HL-60/S4 treated with retinoic acid at 250 ng/mL for 4 days and 3 days (cell line): ENCODE data around the gene NEUROD6.

Experiments
- in situ Hi-C: fragments of 300-500 bp; cut with MboI; formaldehyde crosslinking; loops from 2 replicates; pipeline ENCODE4 v1.7.0; 2022; ENCODE audit warnings: low sequenced_read_pairs

The NEUROD6 gene

DNA sequence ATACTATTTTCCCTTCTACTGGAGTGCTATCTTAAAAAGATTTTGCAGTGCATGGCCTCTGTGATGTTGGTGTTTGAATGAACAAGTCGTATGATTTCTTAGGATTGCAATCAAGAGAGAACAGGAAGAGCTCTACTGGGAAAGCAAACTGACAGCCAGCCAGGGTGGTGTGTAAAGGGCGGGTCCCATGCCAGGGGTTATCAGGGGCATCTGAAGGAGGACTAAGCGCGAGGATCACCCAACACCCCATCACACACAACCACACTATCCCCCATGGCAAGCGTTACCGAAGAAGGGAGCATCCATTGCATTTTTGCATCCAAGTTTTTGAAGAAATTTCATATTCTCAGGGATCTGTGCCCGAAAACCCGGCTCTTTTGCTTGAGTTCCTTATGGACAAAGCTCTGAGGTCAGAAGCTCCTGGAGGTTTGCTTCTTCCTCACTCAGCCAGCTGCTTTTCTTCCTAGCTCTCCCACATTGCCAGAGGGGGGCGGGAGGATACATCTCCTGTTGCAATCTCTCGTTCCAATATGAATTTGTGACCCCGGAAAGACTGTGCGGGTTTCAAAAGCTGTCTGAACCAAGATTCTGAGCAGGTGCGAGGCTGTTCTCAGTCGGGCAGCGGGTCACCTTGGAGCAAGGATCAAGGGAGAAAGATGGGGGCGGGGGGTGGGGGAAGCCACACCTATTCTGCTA, 5.2 kb downstream of the NEUROD6 start:
- in situ Hi-C loops = no loop called here

DNA sequence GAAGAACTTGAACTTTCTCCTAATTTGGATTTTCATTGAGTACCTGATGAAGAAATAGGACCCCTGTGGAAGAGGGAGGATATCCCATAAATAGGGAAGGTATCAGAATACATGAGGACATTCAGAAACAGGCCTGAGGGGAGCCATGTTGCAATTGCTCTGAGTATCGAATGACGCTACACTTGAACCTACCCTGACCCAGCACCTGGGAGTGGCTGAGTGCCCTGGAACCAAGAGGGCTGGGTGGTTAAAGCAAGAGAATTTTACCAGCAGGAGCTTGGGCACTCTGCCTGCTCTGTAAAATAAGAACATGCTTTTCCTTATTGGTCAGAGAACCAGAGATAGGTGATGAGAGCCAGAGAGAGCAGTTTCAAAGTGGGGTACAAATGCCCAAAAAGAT, 7.2 kb downstream of the NEUROD6 start:
- in situ Hi-C loops = no loop called here

DNA sequence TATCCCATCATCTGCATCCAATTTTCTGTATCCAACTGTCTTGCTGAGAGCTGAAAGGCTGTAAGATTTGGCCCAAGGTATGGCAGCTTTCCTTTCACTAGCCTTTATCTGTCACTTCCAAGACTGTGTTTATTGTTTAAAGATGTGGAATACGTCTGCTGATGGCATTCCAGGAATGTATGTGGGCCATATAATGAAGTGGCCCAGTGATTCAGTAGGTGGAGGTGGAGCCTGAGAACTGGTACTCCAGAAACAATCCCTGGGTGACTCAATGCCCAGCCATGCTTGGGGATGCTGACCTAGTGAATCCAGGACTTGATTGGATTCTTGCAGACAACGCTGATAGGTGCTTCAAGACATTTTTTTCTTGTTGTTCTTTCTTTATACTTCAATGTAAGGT, 13.5 kb downstream of the NEUROD6 start:
- in situ Hi-C loops = no loop called here

DNA sequence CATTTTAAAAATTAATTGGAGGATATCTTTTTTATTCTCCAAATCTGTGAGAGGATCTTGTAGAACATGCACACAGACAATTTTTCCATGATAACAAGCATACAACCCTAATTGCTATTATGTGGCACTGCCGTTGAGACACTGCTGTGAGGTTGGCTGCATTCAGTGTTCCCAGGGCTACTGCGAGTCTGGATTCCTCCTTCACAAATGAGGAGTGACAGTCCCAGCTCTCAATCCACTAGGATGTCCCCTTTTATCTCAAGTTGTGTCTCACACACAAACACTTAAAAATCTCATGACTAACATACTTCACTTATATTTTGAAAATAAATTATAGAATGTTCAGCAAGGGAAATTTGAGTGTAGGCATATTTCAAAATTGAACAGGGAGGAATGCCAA, 14.1 kb downstream of the NEUROD6 start:
- in situ Hi-C loops = no loop called here

DNA sequence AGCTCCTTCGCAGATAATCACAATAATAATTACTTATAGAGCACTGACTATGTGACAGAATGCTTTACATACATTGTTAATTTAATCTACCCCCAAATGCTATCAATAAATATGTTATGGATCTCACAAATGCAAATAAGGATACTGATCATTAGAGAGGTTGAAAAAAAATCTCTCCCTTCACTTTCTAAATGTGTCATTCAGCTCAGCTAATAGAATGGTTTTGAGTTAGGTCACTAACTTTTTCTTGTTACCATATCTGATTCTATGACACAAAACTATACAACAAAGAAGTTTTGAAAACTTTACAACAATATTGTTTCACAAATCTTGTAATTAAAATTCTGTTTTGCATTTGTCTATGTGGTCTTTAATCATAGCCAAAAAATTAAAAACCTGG, 17.4 kb downstream of the NEUROD6 start:
- in situ Hi-C loops = no loop called here

DNA sequence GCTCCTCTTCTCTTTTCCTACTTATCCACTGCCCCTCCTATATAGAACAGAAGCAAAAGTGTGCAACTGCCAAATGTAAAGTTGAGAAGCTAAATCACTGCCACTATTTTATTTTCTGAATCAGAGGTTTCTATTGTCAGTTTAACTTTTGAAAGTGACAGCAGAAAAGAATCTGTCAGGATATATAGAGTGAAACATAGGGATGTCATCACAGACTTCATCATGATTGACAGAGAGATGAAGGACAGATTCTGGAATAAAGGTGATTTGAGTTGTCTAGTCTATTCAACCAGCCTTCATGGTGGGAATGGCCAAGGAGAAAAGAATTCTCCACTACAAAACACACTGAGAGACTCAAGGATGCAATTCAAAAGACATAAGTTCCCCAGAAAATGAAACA, 19.9 kb downstream of the NEUROD6 start:
- in situ Hi-C loops = no loop called here

DNA sequence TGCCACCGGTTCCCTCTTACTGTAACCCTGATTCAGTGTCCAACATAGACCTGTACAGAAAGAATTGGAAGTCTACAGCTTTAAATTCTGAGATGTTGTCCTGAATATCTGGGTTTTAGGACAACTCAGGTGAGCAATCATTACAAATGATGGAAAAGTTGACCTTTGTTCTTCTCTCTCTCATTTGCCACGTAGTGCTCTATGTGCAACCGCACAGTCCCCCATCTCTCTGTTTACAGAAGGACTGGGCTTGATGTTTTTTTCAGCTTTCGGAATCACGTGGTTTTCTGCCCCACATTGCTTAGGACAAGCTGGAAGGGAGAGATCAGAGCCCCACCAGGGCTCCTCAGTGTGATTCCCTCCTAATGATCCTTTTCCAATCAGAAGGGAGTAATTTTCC, 22.2 kb downstream of the NEUROD6 start:
- in situ Hi-C loops = no loop called here

DNA sequence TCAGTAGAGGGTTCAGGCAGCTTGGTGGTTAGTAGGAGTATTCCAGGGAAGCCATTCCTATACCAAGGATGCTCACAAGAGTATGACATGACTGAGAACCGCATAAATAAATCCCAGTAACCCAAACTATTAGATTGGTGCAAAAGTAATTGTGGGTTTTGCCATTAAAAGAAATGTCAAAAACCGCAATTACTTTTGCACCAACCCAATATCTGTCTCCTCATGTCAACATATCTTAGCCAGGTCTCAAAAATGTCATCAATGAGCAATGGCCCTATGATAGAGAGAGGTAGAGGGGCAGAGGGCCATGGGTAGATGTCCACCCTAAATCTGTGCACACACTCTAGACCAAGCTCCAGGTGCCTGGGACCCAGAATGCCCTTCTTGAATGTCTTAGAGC, 23.6 kb downstream of the NEUROD6 start:
- in situ Hi-C loops = no loop called here

DNA sequence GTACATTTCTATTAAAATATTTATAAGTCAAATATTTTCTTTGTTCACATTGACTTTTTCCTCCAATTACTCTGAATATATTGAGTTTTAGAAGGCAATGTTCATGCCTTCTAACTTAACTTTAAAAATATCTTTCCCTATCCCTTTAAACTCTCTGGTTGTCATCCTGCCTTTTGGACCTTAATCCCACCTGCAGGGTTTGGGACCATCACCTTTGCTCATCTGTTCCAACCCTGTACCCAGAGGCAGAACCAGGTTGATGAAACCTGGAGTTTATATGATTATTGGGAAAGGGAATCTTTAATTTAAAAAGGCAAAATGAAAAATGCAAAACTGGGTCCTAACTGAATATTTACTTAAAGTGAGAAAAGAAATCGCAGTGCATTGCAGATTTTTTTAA, 24.8 kb downstream of the NEUROD6 start:
- in situ Hi-C loops = no loop called here

DNA sequence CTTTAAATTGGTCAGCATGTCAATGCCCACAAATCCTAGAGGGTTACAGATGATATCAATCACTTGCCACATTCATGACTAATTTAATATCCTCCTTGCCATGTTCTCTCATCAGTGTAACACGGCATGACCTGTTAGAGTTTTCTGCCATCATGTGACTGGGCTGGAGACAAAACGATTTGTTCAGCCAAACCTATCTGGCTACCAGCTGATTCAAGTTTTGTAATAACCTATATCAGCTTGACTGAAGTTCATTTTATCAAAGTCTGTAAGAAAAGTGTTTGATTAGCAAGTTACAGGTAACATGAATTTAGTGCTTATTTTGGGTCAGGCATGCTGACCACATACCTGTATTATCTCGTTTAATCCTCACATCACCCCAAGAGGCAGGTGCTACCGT, 25.7 kb downstream of the NEUROD6 start:
- in situ Hi-C loops = no loop called here

DNA sequence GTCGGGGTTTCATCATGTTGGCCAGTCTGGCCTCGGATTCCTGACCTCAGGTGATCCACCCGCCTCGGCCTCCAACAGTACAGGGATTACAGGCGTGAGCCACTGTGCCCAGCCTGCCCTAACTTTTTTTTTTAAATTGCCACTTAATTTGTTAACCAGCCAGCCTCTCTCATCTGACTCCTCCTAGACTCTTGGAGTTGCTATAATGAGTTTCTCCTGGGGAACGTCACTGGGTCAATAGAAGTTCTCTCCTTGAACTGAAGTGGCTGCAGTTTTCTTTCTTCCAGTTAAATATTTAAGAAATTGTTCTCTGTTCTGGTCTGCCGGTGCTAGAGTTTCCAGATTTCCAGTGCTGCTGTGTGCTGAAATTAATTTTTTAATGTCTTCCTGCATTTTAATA, 27.6 kb downstream of the NEUROD6 start:
- in situ Hi-C loops = no loop called here

DNA sequence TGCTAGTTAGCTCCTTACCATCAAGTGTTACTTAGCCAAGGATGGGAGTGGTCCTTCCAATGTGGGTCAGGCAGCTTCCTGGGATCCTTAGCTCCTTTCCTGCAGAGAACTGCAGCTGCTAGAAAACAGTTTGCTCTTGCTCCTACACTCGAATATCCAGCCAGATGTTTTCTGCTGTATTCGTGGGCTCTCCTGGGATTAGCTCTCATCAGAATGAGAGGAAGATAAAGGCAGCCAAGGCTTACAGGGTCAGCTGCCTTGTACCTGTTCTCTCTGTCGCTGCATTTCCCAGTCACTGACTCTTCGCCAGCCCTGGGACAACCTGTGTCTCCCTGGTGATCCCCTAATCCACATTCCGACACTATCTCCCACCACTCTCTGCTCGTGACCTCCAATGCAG, 29.0 kb downstream of the NEUROD6 start:
- in situ Hi-C loops = no loop called here

DNA sequence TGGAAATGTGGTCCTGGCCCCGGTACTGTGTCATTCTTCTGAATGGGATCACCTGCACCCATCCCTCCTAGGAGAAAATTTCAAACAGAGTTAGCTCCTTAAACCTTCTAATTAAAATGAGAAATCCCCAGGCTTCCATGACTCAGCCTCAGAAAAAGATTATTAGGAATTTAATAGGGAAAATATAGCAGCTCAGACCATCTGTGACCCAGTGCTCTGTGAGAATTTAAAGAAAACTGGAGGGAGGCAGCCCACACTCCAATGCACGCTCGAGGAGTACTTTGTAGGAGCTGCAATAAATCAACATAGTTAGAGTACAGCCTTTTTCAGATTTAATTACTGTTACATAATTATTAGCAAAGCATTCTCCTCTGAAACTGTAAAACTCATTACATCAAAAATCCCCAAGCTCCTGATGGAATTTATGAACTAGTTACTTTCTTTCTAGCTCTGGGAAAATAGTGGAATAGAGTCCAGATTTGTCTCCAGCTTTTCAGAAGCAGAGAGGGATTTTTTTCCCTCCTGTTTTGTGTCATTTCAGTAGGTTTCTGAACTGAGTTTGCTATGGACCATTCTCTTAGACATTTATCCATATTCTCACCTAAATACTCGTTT, 30.1 kb downstream of the NEUROD6 start:
- in situ Hi-C loops = no loop called here

DNA sequence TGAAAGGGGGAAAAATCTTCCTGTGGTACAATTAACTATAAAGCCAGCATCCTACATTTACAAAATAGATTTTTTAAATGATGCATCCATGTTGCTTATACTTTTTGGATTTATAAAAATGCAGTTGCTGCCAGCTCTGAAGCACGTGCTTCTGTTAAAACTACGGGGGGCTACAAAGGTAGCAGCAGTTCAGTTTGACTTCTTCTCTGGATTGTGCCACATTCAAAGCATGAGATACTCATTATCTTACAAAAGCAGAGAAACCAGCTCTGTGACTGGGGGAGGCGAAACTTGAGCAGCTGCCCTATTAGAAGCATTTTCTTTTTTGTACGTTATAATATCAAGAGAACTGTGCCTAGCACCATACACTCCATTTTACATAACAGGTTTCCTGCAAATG, 31.1 kb downstream of the NEUROD6 start:
- in situ Hi-C loops = no loop called here

DNA sequence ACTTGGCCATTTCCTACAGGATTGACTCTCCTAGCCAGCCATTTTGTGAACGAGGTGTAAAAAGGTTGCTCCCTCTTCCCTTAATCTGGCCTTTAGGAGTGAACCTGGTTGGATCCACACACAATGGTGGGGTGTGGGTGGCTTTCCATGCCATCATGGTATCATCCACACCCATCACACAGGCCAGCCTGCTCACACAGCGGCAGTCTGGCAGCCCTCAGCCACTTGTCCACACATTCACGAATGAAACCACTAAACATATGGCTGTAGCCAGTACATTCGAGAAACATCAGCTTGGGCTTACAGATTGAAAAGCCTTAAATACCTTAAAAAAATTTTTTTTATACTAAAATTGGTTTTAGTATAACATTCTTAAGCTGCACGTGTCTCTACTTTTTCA, 31.9 kb downstream of the NEUROD6 start:
- in situ Hi-C loops = no loop called here

DNA sequence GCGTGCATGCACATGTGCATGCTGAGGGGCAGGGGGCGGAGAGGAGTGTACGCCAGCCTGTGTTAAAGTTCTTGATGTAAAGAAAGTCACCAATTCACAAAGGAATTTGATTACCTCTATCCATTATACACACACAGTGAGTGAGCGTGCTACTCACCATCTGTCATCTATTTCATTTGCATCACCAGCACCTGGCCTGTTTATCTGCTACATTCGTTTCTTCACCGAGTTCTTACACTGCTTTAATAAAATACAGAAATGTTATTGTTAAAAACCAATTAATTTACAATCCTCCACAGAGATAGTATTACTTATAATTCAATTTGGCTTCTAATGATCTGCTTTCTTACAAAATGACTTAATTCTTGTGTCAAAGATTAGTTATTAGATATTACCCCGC, 32.6 kb downstream of the NEUROD6 start:
- in situ Hi-C loops = no loop called here

DNA sequence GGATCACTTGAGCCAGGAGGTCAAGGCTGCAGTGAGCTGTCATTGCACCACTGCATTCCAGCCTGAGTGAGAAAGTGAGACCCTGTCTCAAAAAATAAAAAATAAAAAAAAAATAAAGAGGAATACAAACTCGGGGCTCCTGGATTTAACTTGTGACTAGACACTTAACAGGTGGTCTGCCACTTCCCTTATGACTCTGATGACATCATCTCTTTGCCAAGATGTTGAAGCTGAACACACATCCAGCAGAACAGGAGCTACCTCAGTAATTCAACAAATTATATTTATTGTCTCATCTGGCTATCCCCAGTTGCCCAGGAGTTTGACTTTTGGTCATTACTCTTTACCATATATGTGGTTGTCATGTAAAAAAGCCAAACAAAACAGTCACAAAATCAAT, 35.3 kb downstream of the NEUROD6 start:
- in situ Hi-C loops = no loop called here

DNA sequence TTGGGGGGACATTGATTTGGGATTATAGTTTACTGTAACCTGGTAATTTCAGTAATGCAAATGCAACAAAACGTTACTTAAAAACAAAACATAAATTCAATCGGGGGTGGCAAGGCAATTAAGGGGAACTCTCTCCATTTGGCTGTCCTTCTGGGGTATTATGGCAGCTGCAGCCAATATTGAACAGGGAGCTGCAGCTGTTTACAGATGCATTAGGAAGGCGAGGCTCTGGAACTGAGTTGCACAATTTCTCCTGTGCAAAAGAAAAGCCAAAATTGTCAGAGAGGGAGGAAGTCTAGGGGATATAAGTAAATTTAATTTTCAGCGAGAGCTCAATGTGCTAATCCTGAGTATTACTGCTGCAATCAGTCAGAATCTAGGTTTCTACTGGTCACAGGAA, 36.1 kb downstream of the NEUROD6 start:
- in situ Hi-C loops = no loop called here

DNA sequence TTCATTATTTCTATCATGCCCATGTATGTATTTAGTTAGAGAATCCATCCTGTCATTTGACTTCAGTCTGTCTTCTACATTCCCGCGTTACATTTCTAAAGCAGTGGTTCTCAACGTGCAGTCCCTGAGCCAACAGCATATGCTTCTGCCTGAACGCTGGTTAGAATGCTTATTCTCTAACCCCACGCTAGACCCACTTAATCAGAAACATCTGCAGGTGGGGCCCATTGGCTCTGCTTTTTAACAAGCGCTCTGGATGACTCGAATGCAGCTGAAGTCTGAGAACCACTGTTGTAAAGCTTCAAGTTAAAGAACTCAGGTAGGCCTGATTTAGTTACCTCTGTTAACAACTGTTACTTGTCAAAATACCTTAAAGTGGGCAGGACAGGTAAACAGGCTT, 38.2 kb downstream of the NEUROD6 start:
- in situ Hi-C loops = no loop called here

DNA sequence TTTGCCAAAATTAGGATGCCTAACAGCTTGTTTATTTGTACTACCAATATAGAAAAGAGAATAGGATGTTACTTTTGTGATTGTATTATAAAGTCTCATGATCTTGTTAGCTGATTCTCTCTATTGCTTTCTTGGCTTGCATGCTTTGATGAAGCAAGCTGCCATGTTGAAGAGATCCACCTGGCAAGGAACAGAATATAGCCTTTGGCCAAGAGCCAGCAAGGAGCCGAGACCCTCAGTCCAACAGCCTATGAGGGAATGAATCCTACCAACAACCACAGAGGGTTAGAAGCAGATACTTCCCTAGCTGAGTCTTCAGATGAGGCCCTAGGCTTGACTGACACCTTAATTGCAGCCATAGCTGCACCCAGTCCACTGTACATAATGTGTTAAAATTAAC, 41.2 kb downstream of the NEUROD6 start:
- in situ Hi-C loops = no loop called here

DNA sequence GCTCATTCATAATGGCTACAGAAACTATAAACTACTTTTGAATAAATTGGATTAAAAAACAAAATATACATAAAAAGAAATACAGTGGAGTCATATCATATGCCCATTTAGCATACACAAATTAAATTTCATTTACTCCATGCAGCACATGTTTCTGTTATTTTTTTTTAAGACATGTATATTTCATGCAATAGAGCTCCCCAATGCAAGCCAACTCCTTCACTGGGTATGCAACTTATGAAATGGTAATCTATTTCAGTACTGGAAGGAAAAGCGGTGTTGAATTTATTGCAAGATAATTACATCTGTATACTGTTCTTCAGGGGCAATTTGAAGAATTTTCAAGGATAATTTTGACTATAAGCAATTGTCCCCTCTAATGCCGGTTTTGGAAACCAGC, 49.9 kb downstream of the NEUROD6 start:
- in situ Hi-C loops = no loop called here
